ENCODE results near the gene SFXN2.

SFXN2 gene

DNA sequence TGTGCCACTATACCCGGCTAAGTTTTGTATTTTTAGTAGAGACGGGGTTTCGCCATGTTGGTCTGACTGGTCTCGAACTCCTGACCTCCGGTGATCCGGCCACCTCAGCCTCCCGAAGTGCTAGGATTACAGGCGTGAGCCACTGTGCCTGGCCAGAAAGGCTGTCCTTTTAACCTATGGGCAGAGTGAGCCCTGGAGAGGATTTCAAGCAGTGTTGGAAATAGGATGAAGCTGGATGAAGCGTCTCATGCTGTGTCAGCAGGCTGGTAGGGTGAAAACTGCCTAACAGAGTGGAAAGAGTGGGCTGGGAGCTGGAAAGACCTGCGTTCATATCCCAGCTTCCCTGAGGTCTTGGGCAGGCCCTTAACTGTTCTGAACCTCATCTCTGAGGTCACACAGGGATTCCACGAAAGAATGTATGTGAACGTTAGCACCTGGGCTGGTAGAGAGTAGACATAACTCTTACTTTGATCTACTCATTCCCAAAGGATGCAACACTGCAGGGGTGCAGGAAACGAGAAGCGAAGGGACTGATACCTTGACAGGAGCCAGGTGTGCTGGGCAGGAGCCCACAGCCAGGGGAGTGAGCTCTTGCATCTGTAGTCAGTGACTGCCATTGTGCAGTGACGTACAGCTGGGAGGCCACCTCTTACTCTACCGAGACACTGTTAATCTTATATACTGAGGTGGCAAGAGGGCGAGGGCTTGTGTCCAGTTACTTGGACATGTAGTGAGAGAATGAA, 63.4 kb downstream of the SFXN2 start:
- H3K9me3 Mint-ChIP-seq, result no peaks in the 10 kb centered on the region
- peaks cover 29% of the 10 kb centered on the region for H3K36me3 Mint-ChIP-seq (ENCODE audit: low read depth)
- DNase-seq, result no peak
- peak overlapping the region; percentile 73 for H3K27ac Mint-ChIP-seq
- H3K27me3 Mint-ChIP-seq, result no peaks in the 10 kb centered on the region
- H3K4me3 Mint-ChIP-seq, result no peak overlapping the region
- H3K4me1 Mint-ChIP-seq (ENCODE audit: low read depth), result peaks cover 70% of the 10 kb centered on the region

DNA sequence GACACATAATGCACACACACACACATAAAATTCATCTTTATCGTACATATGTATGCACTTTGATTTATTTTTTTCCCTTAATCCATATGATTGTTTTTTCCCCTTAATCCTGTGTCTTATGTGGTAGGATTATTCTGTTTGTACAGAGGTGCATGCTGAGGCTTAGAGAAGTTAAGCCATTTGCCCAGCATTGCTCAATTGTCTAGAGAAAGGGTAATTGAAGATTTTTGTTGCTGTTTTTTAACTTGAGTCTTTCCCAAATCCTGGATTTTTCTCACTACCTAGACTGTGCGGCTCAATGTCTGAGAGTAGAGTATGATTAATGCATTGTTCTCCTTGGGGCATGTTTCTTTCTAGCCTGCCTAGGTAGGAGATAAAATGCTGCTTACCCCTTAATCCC, 64.3 kb downstream of the SFXN2 start:
- DNase-seq, result no peak
- peaks cover 68% of the 10 kb centered on the region for H3K4me1 Mint-ChIP-seq (ENCODE audit: low read depth)

DNA sequence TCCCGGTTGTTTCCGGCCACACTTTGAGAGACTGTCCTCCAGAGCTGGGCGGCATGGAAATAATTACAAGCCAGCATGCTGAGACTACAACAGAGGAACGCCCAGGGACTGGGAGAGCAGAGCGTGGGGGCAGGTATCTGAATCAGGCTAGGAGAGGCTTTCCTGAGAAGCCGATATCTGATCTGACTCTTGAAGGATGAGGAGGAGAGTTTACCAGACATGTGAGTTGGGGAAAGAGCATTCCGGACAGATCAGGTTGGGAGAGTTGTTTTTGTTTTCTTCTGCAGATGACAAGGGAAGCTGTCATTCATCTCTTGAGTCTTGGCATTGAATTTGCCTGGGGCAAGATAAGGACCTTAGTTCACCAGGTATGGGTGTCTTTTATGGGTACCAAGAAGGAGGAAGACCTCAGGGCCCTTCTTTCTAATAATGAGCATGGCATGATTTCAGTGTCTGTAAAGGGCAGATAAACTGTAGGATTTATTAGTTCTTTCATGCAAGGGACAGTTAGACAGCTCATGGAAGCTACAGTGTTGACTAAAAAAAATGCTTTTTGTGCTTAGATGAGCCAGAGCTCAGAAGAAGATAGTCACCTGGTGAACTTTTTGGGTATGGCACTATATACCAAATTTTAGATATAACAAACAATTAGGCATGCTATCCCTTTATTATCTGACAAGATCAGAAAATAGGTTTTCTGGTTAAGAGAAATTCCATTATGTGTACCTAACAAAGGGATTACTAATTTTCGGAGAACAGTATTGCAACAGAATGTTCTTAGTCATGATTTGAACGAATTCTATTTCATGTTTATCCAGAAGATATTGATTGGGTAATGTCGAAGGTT, 65.5 kb downstream of the SFXN2 start:
- Mint-ChIP-seq H3K4me1 (ENCODE audit: low read depth) (peaks cover 62% of the 10 kb centered on the region), H3K27ac (peak overlapping the region; percentile 1), H3K36me3 (ENCODE audit: low read depth) (peaks cover 25% of the 10 kb centered on the region), H3K4me3 (no peak overlapping the region), H3K9me3 (no peaks in the 10 kb centered on the region), H3K27me3 (no peaks in the 10 kb centered on the region)
- DNase-seq, result no peak

More for the DNA sequence above, 64.3 kb downstream of the SFXN2 start:
- Mint-ChIP-seq H3K36me3 (ENCODE audit: low read depth) (peaks cover 29% of the 10 kb centered on the region), H3K4me3 (no peak overlapping the region), H3K9me3 (no peaks in the 10 kb centered on the region), H3K27ac (no peak overlapping the region), H3K27me3 (no peaks in the 10 kb centered on the region)

DNA sequence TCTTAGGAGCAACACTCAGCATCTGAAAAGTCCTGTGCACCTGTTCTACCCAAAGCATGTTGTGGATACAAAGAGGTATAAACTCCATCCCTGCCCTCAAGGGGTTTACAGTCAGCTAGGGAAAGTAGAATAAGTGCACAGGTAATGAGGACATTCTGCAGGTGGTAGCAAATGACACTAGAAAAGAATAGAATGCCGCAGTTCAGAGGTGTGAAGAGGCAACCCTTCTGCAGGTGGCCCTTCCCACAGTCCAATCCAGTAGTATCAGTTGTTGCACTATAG, 66.0 kb downstream of the SFXN2 start:
- no peak for DNase-seq
- no peak overlapping the region for H3K4me3 Mint-ChIP-seq
- no peaks in the 10 kb centered on the region for H3K9me3 Mint-ChIP-seq
- no peaks in the 10 kb centered on the region for H3K27me3 Mint-ChIP-seq
- no peak overlapping the region for H3K27ac Mint-ChIP-seq
- H3K36me3 Mint-ChIP-seq (ENCODE audit: low read depth), result peaks cover 23% of the 10 kb centered on the region
- peaks cover 59% of the 10 kb centered on the region for H3K4me1 Mint-ChIP-seq (ENCODE audit: low read depth)

DNA sequence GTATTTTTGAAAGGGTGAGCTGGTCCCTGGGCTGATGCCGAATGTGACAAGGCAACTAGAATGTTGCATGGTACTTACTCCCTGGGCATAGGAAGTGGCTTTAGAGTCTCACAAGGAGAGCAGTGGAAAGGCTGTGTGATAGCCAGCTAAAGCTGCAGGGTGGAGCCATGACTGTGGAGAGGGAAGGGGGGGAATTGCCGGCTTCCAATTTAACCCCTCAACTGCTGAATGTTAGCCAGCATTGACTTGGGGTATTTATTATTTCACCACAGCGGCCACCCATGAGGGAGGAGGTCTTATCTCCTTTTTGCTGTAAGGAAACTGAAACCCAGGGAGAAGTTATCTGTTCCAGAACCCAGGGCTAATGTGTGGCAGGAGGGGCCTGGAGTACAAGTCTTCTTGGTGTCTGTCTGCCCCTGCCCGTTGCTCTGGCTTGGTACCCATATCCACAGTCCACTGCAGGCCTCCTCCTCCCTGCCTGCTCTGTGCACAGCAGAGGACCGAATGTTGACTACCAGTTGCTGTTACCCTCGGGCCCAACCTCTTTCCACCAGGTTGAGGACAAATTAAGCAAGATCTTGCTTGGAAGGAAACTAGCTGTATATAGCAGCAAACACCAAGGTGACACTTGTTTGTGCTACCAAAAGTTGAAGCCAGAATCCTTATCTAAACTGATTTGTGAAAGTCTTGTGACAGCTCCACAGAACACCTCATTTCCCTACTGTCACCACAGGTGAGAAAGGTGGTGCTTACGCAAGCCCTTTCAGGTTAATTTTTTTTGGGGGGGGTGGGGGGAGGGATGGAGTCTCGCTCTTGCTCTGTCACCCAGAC, 66.9 kb downstream of the SFXN2 start:
- Mint-ChIP-seq H3K4me1 (ENCODE audit: low read depth) (peaks cover 59% of the 10 kb centered on the region), H3K36me3 (ENCODE audit: low read depth) (peaks cover 27% of the 10 kb centered on the region)

DNA sequence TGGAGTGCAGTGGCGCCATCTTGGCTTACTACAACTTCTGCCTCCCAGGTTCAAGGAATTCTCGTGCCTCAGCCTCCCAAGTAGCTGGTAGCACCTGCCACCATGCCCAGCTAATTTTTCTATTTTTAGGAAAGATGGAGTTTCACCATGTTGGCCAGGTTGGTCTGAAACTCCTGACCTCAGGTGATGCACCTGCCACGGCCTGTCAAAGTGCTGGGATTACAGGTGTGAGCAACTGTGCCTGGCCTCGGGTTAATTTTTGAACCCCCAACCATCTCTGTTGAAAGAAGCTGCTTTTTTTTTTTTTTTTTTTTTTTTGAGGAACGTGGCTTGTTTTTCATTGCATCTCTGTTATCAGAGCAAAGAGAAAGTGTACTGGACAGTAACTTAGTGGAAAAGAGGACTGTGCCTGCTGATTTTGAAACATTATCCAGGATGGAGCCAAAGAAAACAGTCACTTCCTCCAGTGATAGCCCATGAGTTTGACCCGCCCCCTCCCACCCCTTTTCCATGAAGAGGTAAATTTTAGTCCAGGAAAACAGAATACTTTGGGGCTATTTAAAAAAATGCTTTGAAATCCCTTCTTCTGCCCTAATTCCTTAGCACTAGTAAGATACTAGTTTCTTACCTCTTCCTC, 67.6 kb downstream of the SFXN2 start:
- Mint-ChIP-seq H3K4me3 (no peak overlapping the region), H3K4me1 (ENCODE audit: low read depth) (peaks cover 53% of the 10 kb centered on the region), H3K9me3 (no peaks in the 10 kb centered on the region), H3K36me3 (ENCODE audit: low read depth) (peaks cover 27% of the 10 kb centered on the region), H3K27ac (no peak overlapping the region), H3K27me3 (no peaks in the 10 kb centered on the region)
- no peak for DNase-seq

More for the DNA sequence above, 66.9 kb downstream of the SFXN2 start:
- no peaks in the 10 kb centered on the region for H3K9me3 Mint-ChIP-seq
- no peaks in the 10 kb centered on the region for H3K27me3 Mint-ChIP-seq
- DNase-seq, result no peak
- no peak overlapping the region for H3K4me3 Mint-ChIP-seq
- peak overlapping the region; percentile 35 for H3K27ac Mint-ChIP-seq

DNA sequence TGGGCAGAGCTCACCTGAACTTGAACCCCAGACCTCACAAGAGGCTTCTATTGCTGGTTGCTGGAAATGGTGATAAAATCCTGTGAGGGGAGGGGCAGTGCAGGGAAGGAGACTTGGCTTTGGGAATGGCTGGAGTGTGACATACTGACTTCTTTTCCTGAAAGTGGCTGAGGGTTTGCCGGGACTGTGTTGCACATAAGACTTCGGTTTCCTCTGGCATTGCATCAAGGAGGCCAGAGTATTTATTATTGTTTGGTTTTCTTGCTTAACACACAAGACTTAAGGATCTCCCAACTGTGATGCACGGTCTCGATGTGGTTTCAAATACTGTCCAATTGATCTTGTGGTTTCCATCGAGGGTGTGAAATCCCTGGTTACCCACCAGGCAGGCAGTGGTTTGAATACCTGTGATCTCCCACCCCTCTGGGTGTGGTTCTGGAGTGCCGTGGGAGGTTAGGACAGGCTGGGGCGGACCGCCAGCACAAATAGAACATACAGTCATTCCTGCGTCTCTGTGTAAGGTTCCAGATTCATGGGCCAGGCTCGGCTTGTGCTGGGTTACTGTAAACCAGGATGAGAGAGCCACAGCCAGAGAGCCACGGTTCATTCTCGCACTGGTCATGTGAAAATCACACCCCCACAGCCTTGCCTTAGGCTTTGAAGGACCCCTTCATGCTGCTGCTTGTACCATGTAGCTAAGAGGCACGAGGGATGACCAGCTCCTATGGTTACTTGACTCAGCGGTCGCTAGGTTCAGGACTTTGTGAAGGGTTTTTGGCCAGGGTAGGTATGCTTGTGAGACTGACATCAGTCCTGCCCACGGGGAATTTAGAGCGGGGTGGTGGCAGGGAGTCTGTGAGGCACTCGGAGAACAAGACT, 68.5 kb downstream of the SFXN2 start:
- Mint-ChIP-seq H3K36me3 (ENCODE audit: low read depth) (peaks cover 24% of the 10 kb centered on the region), H3K4me1 (ENCODE audit: low read depth) (peaks cover 51% of the 10 kb centered on the region), H3K9me3 (no peaks in the 10 kb centered on the region), H3K27ac (no peak overlapping the region), H3K27me3 (no peaks in the 10 kb centered on the region), H3K4me3 (no peak overlapping the region)
- DNase-seq, result no peak

DNA sequence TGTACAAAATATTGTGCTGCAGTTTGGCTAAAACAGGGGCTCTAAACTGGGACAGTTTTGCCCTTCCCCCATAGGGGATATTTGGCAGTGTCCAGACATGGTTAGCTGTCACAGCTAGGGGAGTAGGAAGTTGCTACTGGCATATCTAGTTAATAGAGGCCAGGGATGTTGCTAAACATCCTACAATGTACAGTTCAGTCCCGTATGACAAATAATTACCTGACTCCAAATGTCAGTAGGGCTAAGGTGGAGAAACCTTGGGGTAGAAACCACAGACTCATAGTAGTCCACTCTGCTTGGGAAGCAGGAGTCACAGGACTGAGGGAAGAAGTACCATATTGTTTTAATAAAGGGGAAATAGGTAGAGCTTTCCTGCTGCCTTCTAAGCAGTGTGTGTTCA, 69.1 kb downstream of the SFXN2 start:
- H3K4me1 Mint-ChIP-seq (ENCODE audit: low read depth), result peaks cover 47% of the 10 kb centered on the region
- H3K9me3 Mint-ChIP-seq, result no peaks in the 10 kb centered on the region
- no peak for DNase-seq
- H3K4me3 Mint-ChIP-seq, result no peak overlapping the region
- no peak overlapping the region for H3K27ac Mint-ChIP-seq
- H3K27me3 Mint-ChIP-seq, result no peaks in the 10 kb centered on the region
- peaks cover 22% of the 10 kb centered on the region for H3K36me3 Mint-ChIP-seq (ENCODE audit: low read depth)

DNA sequence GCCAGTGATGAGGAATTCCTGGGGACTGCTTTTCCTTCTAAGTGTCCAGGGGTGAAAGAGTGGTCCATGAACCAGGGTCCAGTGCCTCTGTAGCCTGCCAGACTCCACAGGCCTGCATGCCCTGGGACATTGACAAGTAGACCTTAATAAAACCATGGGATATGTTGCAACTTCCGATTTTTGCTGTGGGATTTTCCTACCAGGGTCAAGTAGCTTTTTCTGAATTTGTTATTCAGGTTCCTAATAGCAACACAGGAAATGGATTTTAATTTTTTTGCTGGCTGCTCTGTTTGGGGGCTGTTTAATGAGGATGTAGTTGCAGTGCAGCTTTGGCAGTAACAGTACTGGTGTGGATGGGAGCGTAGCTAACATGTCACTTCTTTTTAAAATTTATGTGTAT, 71.4 kb downstream of the SFXN2 start:
- Mint-ChIP-seq H3K9me3 (peaks cover 2% of the 10 kb centered on the region), H3K36me3 (ENCODE audit: low read depth) (peaks cover 18% of the 10 kb centered on the region), H3K27me3 (no peaks in the 10 kb centered on the region), H3K4me1 (ENCODE audit: low read depth) (peaks cover 37% of the 10 kb centered on the region), H3K27ac (no peak overlapping the region), H3K4me3 (no peak overlapping the region)
- no peak for DNase-seq

DNA sequence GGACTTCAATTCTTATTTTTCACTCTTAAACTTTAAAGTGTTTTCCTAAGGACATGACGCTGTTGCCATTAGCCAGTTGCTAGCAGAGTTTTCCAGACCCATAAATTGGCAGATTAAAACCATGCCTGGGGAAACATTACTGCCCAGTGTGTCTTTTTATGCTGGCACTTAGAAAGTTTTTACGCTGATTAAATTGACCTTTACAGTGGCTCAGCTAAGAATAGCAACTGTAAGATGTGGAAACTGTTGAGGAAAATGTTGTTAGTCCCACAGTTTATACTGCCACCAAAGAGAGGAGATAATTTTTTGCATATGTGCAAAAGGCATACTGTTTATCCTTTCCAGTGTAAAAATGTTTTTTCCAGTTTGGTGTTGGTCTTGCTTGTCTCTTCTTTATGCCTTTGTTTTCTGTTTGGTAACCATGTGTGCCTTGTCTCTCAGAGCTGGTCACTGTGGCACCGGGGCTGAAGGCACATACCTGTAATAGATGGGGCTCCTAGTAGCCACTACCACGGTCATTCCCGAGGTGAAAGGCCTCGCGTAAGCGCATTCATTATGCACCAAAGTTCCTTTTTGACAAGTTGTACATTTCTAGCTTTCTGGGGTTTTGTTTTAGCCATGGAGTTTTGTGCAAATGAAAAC, 77.4 kb downstream of the SFXN2 start:
- Mint-ChIP-seq H3K27ac (peak overlapping the region; percentile 34), H3K36me3 (ENCODE audit: low read depth) (peaks cover 13% of the 10 kb centered on the region), H3K4me1 (ENCODE audit: low read depth) (peaks cover 46% of the 10 kb centered on the region), H3K9me3 (peaks cover 2% of the 10 kb centered on the region), H3K4me3 (no peak overlapping the region), H3K27me3 (no peaks in the 10 kb centered on the region)
- DNase-seq, result no peak
